AG10803 (cell line): ENCODE results near the gene SF3B1.

Source experiments
- DNase-seq: peaks from one replicate; pipeline ENCODE4 v3.0.0; 2010; ENCODE audit warnings: low read depth
- H3K4me3 ChIP-seq: 2 replicates; pipeline ENCODE4 v1.5.1; 2011; ENCODE audit warnings: mild to moderate bottlenecking, low read length, control low read depth
- TF ChIP-seq, protein P1 (sequence below): conservative IDR thresholded peaks from 2 replicates; pipeline ENCODE4 v1.5.1; 2011; ENCODE audit warnings: mild to moderate bottlenecking, low read length, control low read depth, inconsistent platforms

Gene SF3B1

GRCh38 chr2:197431858-197432257, 3.0 kb downstream of the SF3B1 start:
- no peak overlapping the region for H3K4me3 ChIP-seq
- DNase-seq: no peak
- TF ChIP-seq, protein P1, sequence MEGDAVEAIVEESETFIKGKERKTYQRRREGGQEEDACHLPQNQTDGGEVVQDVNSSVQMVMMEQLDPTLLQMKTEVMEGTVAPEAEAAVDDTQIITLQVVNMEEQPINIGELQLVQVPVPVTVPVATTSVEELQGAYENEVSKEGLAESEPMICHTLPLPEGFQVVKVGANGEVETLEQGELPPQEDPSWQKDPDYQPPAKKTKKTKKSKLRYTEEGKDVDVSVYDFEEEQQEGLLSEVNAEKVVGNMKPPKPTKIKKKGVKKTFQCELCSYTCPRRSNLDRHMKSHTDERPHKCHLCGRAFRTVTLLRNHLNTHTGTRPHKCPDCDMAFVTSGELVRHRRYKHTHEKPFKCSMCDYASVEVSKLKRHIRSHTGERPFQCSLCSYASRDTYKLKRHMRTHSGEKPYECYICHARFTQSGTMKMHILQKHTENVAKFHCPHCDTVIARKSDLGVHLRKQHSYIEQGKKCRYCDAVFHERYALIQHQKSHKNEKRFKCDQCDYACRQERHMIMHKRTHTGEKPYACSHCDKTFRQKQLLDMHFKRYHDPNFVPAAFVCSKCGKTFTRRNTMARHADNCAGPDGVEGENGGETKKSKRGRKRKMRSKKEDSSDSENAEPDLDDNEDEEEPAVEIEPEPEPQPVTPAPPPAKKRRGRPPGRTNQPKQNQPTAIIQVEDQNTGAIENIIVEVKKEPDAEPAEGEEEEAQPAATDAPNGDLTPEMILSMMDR: no peak

DNA sequence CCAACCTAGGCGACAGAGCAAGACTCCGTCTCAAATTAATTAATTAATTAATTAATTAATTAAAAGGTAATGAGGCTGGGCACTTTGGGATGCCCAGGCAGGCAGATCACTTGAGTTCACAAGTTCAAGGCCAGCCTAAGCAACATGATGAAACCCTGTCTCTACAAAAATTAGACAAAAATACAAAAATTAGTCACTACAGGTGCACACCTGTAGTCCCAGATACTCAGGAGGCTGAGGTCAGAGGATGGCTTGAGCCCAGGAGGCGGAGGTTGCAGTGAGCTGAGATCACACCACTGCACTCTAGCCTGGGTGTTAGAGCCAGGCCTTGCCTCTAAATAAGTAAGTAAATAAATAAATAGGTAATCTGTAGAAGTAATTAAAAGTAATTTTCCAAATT, 6.8 kb downstream of the SF3B1 start:
- TF ChIP-seq, protein P1: no peak
- no peak overlapping the region for H3K4me3 ChIP-seq
- no peak for DNase-seq

DNA sequence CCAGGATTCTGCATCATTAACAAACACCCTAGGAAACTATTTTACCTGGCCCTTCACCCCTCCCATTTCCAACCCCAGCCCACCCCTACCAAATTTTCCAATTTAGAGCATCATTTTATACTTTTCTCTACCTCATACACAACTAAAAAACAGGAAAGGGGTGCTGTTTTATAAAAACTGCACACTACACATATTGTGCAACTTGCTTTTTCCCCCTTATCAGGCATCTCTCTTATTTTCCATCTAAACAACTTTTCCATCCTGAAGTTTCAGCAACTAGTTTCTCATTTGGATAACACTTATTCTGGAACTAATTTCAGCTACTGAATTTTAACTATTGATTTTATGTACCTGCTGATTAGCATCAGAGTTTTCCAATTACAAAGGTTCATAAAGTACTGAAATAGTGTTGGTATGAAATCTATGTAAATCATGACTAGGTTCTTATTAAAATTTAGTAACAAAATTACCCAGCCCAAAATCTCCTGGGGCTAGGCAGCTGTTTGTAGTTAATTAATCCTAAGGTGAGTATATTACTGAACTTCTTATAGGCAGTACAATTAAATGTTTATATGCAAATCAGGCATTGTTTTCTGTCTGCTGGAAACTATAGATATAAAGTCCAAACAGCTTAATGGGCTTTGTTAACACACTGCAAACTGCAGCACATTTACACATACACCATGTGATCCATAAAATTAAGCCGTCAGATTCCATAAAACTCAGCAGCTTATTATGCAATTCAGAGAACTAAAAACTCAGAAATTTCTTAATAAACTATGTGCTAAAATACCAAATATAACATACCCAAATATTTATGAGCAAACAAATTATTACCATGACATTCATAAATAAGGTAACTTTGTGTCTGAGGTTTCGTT, 7.9 kb downstream of the SF3B1 start:
- no peak overlapping the region for H3K4me3 ChIP-seq
- DNase-seq: peak; percentile 11
- TF ChIP-seq, protein P1: no peak

DNA sequence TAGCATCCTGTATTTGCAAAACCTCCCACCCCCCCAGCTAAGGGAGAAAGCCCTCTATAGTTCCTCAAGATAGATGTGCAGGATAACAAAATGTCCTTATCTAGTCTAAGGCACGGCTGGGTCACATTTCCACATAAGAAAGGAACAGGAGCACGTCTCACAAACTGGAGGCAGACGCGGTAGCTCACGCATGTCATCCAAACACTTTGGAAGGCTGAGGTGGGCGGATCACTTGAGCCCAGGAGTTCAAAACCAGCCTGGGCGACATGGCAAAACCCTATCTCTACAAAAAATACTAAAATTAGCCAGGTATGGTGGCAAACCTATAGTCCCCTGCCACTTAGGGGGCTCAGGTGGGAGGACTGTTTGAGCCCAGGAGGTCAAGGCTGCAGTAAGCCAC, 9.3 kb downstream of the SF3B1 start:
- H3K4me3 ChIP-seq: no peak overlapping the region
- DNase-seq: no peak
- TF ChIP-seq, protein P1: no peak

DNA sequence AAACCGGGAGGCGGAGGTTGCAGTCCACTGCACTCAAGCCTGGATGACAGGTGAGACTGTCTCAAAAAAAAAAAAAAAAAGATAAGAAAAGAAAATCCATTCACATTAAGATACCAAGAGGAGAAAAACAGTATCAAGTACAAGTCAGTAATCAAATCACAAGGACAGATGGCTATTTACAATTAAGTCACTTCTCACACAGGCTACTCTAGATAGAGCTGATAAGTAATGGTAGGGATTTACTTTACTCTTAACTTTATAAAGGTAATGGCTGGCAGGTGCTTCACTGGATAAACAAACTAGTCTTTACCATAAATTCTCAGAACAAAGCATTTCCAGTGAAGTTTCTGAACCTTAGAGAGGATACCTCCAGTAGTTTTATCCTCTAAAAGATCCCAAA, 11.5 kb downstream of the SF3B1 start:
- H3K4me3 ChIP-seq: no peak overlapping the region
- DNase-seq: no peak
- TF ChIP-seq, protein P1: no peak

GRCh38 chr2:197419438-197419837, 15.4 kb downstream of the SF3B1 start:
- no peak for DNase-seq
- H3K4me3 ChIP-seq: no peak overlapping the region
- TF ChIP-seq, protein P1: no peak

DNA sequence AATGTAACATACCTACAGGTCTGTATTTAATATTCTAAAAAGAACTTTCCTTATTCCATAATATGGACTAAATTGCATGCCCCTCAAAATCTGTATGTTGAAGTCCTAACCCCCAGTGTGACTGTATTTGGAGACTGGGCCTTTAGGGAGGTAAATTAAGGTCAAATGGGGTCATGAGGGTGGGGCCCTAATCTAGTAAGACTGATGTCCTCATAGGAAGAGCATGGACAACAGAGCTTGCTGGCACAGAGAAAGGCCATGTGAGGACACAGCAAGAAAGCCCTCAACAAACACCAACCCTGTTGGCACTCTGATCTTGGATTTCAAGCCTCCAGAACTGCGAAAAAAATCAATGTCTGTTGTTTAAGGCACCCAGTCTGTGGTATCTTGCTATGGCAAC, 18.6 kb downstream of the SF3B1 start:
- DNase-seq: no peak
- no peak overlapping the region for H3K4me3 ChIP-seq
- TF ChIP-seq, protein P1: no peak
